GM12878 (cell line): ENCODE results near the gene DIAPH2. TPM values are rescaled to one million over a fixed set of nuclear protein-coding genes. Genes with fewer than 3 reads are reported as not detected.

Experiments used
- ATAC-seq: fragments of 200-7000 bp; cut with Tn5 transposase; 3 replicates; pipeline ENCODE4 v1.9.1; 2020; ENCODE audit warnings: mild to moderate bottlenecking, moderate library complexity
- BruUV-seq: library from RNA; stranded (reverse); fragments of 400-500 nt; replicated peaks from 2 replicates; lab custom pipeline; 2021; lab: Mats Ljungman, UMichigan
- CTCF ChIA-PET: fragments of 300-600 bp; sonication (Branson Sonifier 250); formaldehyde crosslinking; extraction: SDS; loops from one replicate; lab custom pipeline; 2021; ENCODE audit warnings: inconsistent platforms; lab: Yijun Ruan, JAX
- POLR2A ChIA-PET: fragments of 350-600 bp; formaldehyde crosslinking; extraction: SDS; loops from one replicate; lab custom pipeline; 2021; ENCODE audit warnings: inconsistent platforms; lab: Charles Lee
- RAD21 ChIA-PET: fragments of 300-600 bp; sonication (Branson Sonifier 250); formaldehyde crosslinking; loops from one replicate; lab custom pipeline; 2023; ENCODE audit warnings: antibody characterized with exemption; ENCODE audit not compliant: unreplicated experiment; lab: Charles Lee
- SMC1A ChIA-PET: fragments of 300-600 bp; sonication (Branson Sonifier 250); formaldehyde crosslinking; loops from one replicate; lab custom pipeline; 2023; ENCODE audit not compliant: unreplicated experiment, uncharacterized antibody; lab: Charles Lee
- DNase-seq: peaks from one replicate; pipeline ENCODE4 v3.0.0-alpha.2; 2011; ENCODE audit warnings: low read depth, low spot score
- FAIRE-seq: peaks from 3 replicates; lab custom pipeline; 2011; peaks lifted over from hg19 to GRCh38; lab: Jason Lieb, UNC
- H2AFZ ChIP-seq: 2 replicates; pipeline ENCODE4 v1.6.0; 2011; ENCODE audit warnings: low read depth, low read length, control low read depth; ENCODE audit not compliant: control insufficient read depth
- H3K27ac ChIP-seq: 2 replicates; pipeline ENCODE4 v1.5.1; 2011; ENCODE audit warnings: control low read depth; ENCODE audit not compliant: control insufficient read depth, insufficient read depth
- H3K27me3 ChIP-seq, 2 experiments: replicated peaks in 1 of 2; 2 replicates each; pipeline versions ENCODE4 v1.6.0 to v1.6.1; 2011; ENCODE audit warnings: low read length in 1 of 2; ENCODE audit not compliant: control insufficient read depth in 2 of 2, insufficient read depth in 2 of 2
- H3K36me3 ChIP-seq, 2 experiments: 2 replicates each; pipeline ENCODE4 v1.5.1; 2011; ENCODE audit warnings: low read length in 1 of 2; ENCODE audit not compliant: control insufficient read depth in 2 of 2, insufficient read depth in 2 of 2
- H3K4me1 ChIP-seq: 2 replicates; pipeline ENCODE4 v1.6.1; 2011; ENCODE audit warnings: mild to moderate bottlenecking, low read length, moderate library complexity, mixed read lengths; ENCODE audit not compliant: control insufficient read depth, insufficient read depth
- H3K4me2 ChIP-seq: 2 replicates; pipeline ENCODE4 v1.6.0; 2011; ENCODE audit warnings: control low read depth; ENCODE audit not compliant: control insufficient read depth, insufficient read depth
- H3K4me3 ChIP-seq: fragments of 200-600 bp; sonication (generic); 2 replicates; pipeline ENCODE4 v1.5.1; 2016
- H3K79me2 ChIP-seq: 2 replicates; pipeline ENCODE4 v1.6.0; 2011; ENCODE audit warnings: low read length; ENCODE audit not compliant: control insufficient read depth, insufficient read depth
- H3K9ac ChIP-seq: 2 replicates; pipeline ENCODE4 v1.8.0; 2011; ENCODE audit warnings: low read length, control low read depth, mixed read lengths; ENCODE audit not compliant: control insufficient read depth, insufficient read depth
- H3K9me3 ChIP-seq: replicated peaks from 3 replicates; pipeline ENCODE4 v1.5.1; 2011; ENCODE audit warnings: mild to moderate bottlenecking, low read length; ENCODE audit not compliant: control insufficient read depth, insufficient read depth
- H4K20me1 ChIP-seq: 2 replicates; pipeline ENCODE4 v1.6.0; 2011; ENCODE audit not compliant: control insufficient read depth, insufficient read depth
- ASH2L ChIP-seq: fragments of 300-600, 200-600 bp; sonication (generic); IDR thresholded peaks from 2 replicates; pipeline ENCODE4 v1.6.1; 2017; ENCODE audit warnings: low read depth, mild to moderate bottlenecking, borderline replicate concordance
- CEBPB ChIP-seq, 2 experiments: fragments of 150-350 bp in 1 of 2; IDR thresholded peaks; 2 replicates each; pipeline ENCODE4 v1.6.1; 2012 to 2014; ENCODE audit warnings: low read depth in 2 of 2, low read length in 2 of 2, borderline replicate concordance in 1 of 2, inconsistent platforms in 1 of 2
- GABPA ChIP-seq: IDR thresholded peaks from 2 replicates; pipeline ENCODE4 v1.6.1; 2014; ENCODE audit warnings: antibody characterized with exemption, low read depth, mild to moderate bottlenecking, inconsistent platforms
- SP1 ChIP-seq: IDR thresholded peaks from one replicate; pipeline ENCODE4 v1.6.1; 2011; ENCODE audit warnings: low read depth, low read length
- ZBED1 ChIP-seq: IDR thresholded peaks from 2 replicates; pipeline ENCODE4 v1.6.1; 2016; ENCODE audit warnings: borderline replicate concordance
- WGBS: methylation state at CpG from one replicate; pipeline ENCODE4 v1.1.6; 2016; ENCODE audit warnings: low lambda C conversion rate; ENCODE audit not compliant: insufficient replicate concordance, insufficient coverage; ENCODE audit errors: missing lambda C conversion rate; 5-methylcytosine and 5-hydroxymethylcytosine counted together
- in situ Hi-C: fragments of 300-500 bp; cut with MboI; formaldehyde crosslinking; loops from 9 replicates; pipeline ENCODE4 v1.14.3; 2018; ENCODE audit warnings: mixed read lengths
- intact Hi-C: fragments of 100-400 bp; cut with micrococcal nuclease; formaldehyde crosslinking; loops from one replicate; pipeline ENCODE4 v1.14.2; 2022; ENCODE audit not compliant: unreplicated experiment
- polyA plus RNA-seq, 11 experiments: library from polyadenylated mRNA; depleted of rRNA in 4 of 11; unstranded in 6 of 11; stranded (reverse) in 5 of 11; fragments of >200 nt; fragmentation: Nextera tagmentation in 4 of 11; fragmentation: Illumina TruSeq in 1 of 11; extraction: Ambion mirVana in 4 of 11; extraction: Trizol in 1 of 11; gene quantifications; 1 replicate in 1 of 11; 2 replicates in 10 of 11; pipeline versions ENCODE4 v1.2.1 to v1.2.3, GENCODE V29; 2011 to 2016; ENCODE audit warnings: inconsistent platforms in 2 of 11, missing spikeins in 2 of 11, low read depth in 1 of 11
- total RNA-seq, 4 experiments: library from RNA; depleted of rRNA in 3 of 4; stranded (reverse); fragments of >200 nt in 3 of 4; fragmentation: Illumina TruSeq in 1 of 4; extraction: Trizol in 1 of 4; gene quantifications; 2 replicates each; pipeline versions ENCODE4 v1.2.1 to v1.2.3, GENCODE V29; 2013 to 2021

DIAPH2 gene
- total and polyA plus RNA-seq, 10 of the 15 experiments (the other 5 are each of a cell fraction or from before 2014, with no cell fraction given) = 2.2 to 16.6 (median 8.8) TPM

- ChIA-PET CTCF (no interaction called here), SMC1A (interaction anchor here (0.5 kb wide), 1 partner anchor 34 kb away, joined by 3 read pairs; no protein-coding TSS in a partner anchor), RAD21 (no interaction called here), POLR2A (no interaction called here)
- in situ Hi-C loops (no loop called here), intact Hi-C loops (no loop called here)
- ATAC-seq (no peak), DNase-seq (no peak), FAIRE-seq (no peak)
- Histone ChIP-seq H3K79me2 (no peaks in the 10 kb centered on the region), H3K27me3 (no peaks in the 10 kb centered on the region), H3K36me3 (no peaks in the 10 kb centered on the region), H2AFZ (no peak overlapping the region), H3K4me1 (no peaks in the 10 kb centered on the region), H3K9ac (no peak overlapping the region), H3K4me2 (no peak overlapping the region), H3K9me3 (no peaks in the 10 kb centered on the region; the same call in 2 of the 3 replicates), H3K27ac (no peak overlapping the region), H3K4me3 (no peak overlapping the region), H4K20me1 (no peaks in the 10 kb centered on the region)
- TF ChIP-seq GABPA (no peak), SP1 (no peak)
- WGBS = 62% methylated on average over 5 of the region's 5 CpGs
- BruUV-seq = no TSS peak
These were observed 224.6 kb downstream of the DIAPH2 start for GRCh38 chrX:96909291-96909690.

GRCh38 chrX:96918864-96919263, 234.2 kb downstream of the DIAPH2 start:
- Histone ChIP-seq H3K9me3 (no peaks in the 10 kb centered on the region), H3K4me1 (no peaks in the 10 kb centered on the region), H3K36me3 (no peaks in the 10 kb centered on the region), H3K4me3 (no peak overlapping the region), H2AFZ (no peak overlapping the region), H3K27ac (no peak overlapping the region), H3K79me2 (no peaks in the 10 kb centered on the region), H4K20me1 (no peaks in the 10 kb centered on the region), H3K9ac (no peak overlapping the region), H3K4me2 (no peak overlapping the region), H3K27me3 (no peaks in the 10 kb centered on the region)
- no peak for FAIRE-seq
- TF ChIP-seq ZBED1 = no peak
- no peak for TF ChIP-seq ASH2L
- TF ChIP-seq CEBPB (IDR thresholded peaks at IDR 0.05; ENCODE audit: borderline replicate concordance in 1 of 2, low read depth in 2 of 2, low read length in 2 of 2) = no peak
- ChIA-PET CTCF (interaction anchor here (0.7 kb wide), 1 partner anchor 1629 kb away, joined by 3 read pairs; no protein-coding TSS in a partner anchor), RAD21 (no interaction called here), SMC1A (interaction anchor here (2.3 kb wide), 1 partner anchor 12 kb away, joined by 6 read pairs; no protein-coding TSS in a partner anchor), POLR2A (no interaction called here)
- 68% methylated on average over 2 of the region's 2 CpGs for WGBS
- intact Hi-C loops (no loop called here), in situ Hi-C loops (no loop called here)
- no TSS peak for BruUV-seq
- no peak for ATAC-seq
- DNase-seq = no peak
